IMR-90 (cell line): ENCODE measurements around the gene CLIC1. TPM values are rescaled to one million over a fixed set of nuclear protein-coding genes. Genes with fewer than 3 reads are reported as not detected.

Experiments used
- ATAC-seq: fragments of 200-7000 bp; cut with Tn5 transposase; 2 replicates; pipeline ENCODE4 v1.9.1; 2020; ENCODE audit warnings: low read depth, mild to moderate bottlenecking, moderate library complexity
- BruUV-seq: library from RNA; stranded (reverse); fragments of 400-500 nt; replicated peaks from 2 replicates; lab custom pipeline; 2021; lab: Mats Ljungman, UMichigan
- CTCF ChIA-PET: fragments of 300-600 bp; formaldehyde crosslinking; extraction: SDS; loops from one replicate; lab custom pipeline; 2021; ENCODE audit warnings: antibody characterized with exemption; lab: Yijun Ruan, JAX
- POLR2A ChIA-PET: fragments of 300-600 bp; sonication (Branson Sonifier 250); formaldehyde crosslinking; loops from one replicate; lab custom pipeline; 2022; ENCODE audit warnings: antibody characterized with exemption; ENCODE audit not compliant: unreplicated experiment; lab: Charles Lee
- DNase-seq: peaks from one replicate; pipeline ENCODE4 v3.0.0; 2013
- H2AFZ ChIP-seq: replicated peaks from 2 replicates; pipeline ENCODE3; 2013; ENCODE audit warnings: low read length, mild to moderate bottlenecking; ENCODE audit not compliant: poor library complexity
- H2AK5ac ChIP-seq: 2 replicates; pipeline ENCODE4 v1.6.1; 2013; ENCODE audit warnings: low read depth, low read length, inconsistent platforms
- H2AK9ac ChIP-seq: replicated peaks from 2 replicates; pipeline ENCODE3; 2013; ENCODE audit warnings: mild to moderate bottlenecking, low read depth, low read length, moderate library complexity; ENCODE audit not compliant: poor library complexity
- H2BK120ac ChIP-seq: 2 replicates; pipeline ENCODE4 v1.6.1; 2013; ENCODE audit warnings: low read depth, low read length, inconsistent platforms
- H2BK15ac ChIP-seq: 3 replicates; pipeline ENCODE4 v1.6.1; 2013; ENCODE audit warnings: low read depth, low read length, inconsistent platforms
- H2BK20ac ChIP-seq: 2 replicates; pipeline ENCODE4 v1.6.1; 2013; ENCODE audit warnings: low read depth, mild to moderate bottlenecking, inconsistent platforms, low read length, moderate library complexity
- H2BK5ac ChIP-seq: 2 replicates; pipeline ENCODE4 v1.6.1; 2013; ENCODE audit warnings: mild to moderate bottlenecking, low read depth, low read length, inconsistent platforms; ENCODE audit not compliant: poor library complexity, severe bottlenecking
- H3K14ac ChIP-seq: replicated peaks from 2 replicates; pipeline ENCODE4 v1.6.1; 2013; ENCODE audit warnings: low read depth, low read length, inconsistent platforms
- H3K18ac ChIP-seq: 2 replicates; pipeline ENCODE4 v1.6.1; 2013; ENCODE audit warnings: low read depth, low read length, control low read depth
- H3K23ac ChIP-seq: 2 replicates; pipeline ENCODE4 v1.6.1; 2013; ENCODE audit warnings: low read depth, low read length, inconsistent platforms
- H3K27ac ChIP-seq: 2 replicates; pipeline ENCODE4 v1.5.1; 2013; ENCODE audit warnings: mild to moderate bottlenecking, control low read depth, low read length; ENCODE audit not compliant: insufficient read depth
- H3K27me3 ChIP-seq: 2 replicates; pipeline ENCODE4 v1.6.1; 2013; ENCODE audit warnings: low read length; ENCODE audit not compliant: control insufficient read depth, insufficient read depth
- H3K36me3 ChIP-seq: 2 replicates; pipeline ENCODE4 v1.6.1; 2013; ENCODE audit warnings: low read length, mixed read lengths; ENCODE audit not compliant: control insufficient read depth, insufficient read depth
- H3K4ac ChIP-seq: 2 replicates; pipeline ENCODE4 v1.6.1; 2013; ENCODE audit warnings: low read depth, low read length, inconsistent platforms
- H3K4me1 ChIP-seq: 2 replicates; pipeline ENCODE4 v1.6.1; 2013; ENCODE audit warnings: low read length, mixed read lengths; ENCODE audit not compliant: control insufficient read depth, insufficient read depth
- H3K4me2 ChIP-seq: 2 replicates; pipeline ENCODE4 v1.6.1; 2013; ENCODE audit warnings: low read depth, mild to moderate bottlenecking, control low read depth, low read length, moderate library complexity
- H3K4me3 ChIP-seq: 2 replicates; pipeline ENCODE4 v1.5.1; 2013; ENCODE audit warnings: low read depth, mild to moderate bottlenecking, control low read depth, low read length, moderate library complexity; ENCODE audit not compliant: insufficient read depth
- H3K56ac ChIP-seq: 2 replicates; pipeline ENCODE4 v1.6.1; 2013; ENCODE audit warnings: low read length, inconsistent platforms; ENCODE audit not compliant: insufficient read depth; ENCODE audit errors: extremely low read depth
- H3K79me1 ChIP-seq, 2 experiments: 2 replicates each; pipeline ENCODE4 v1.6.1; 2013; ENCODE audit warnings: low read length in 2 of 2, inconsistent platforms in 1 of 2, low read depth in 1 of 2
- H3K9ac ChIP-seq: 2 replicates; pipeline ENCODE4 v1.6.1; 2013; ENCODE audit warnings: low read depth, low read length, control low read depth
- H3K9me1 ChIP-seq: 2 replicates; pipeline ENCODE4 v1.6.1; 2013; ENCODE audit warnings: low read length, inconsistent platforms; ENCODE audit not compliant: insufficient read depth
- H3K9me3 ChIP-seq: 2 replicates; pipeline ENCODE4 v1.6.1; 2013; ENCODE audit warnings: low read length; ENCODE audit not compliant: control insufficient read depth, insufficient read depth
- H4K20me1 ChIP-seq: 2 replicates; pipeline ENCODE4 v1.6.1; 2013; ENCODE audit warnings: low read length, inconsistent platforms; ENCODE audit not compliant: insufficient read depth
- H4K5ac ChIP-seq: 2 replicates; pipeline ENCODE4 v1.6.1; 2013; ENCODE audit warnings: mild to moderate bottlenecking, low read depth, low read length, control low read depth
- H4K8ac ChIP-seq, 2 experiments: 2 replicates each; pipeline ENCODE4 v1.6.1; 2013; ENCODE audit warnings: low read depth in 2 of 2, low read length in 2 of 2, control low read depth in 1 of 2, inconsistent platforms in 1 of 2
- H4K91ac ChIP-seq: 2 replicates; pipeline ENCODE4 v1.6.1; 2013; ENCODE audit warnings: low read depth, low read length, inconsistent platforms; ENCODE audit not compliant: insufficient read depth
- BHLHE40 ChIP-seq: fragments of 150-350 bp; IDR thresholded peaks from 2 replicates; pipeline ENCODE4 v1.6.1; 2016; ENCODE audit warnings: mild to moderate bottlenecking, low read depth, low read length
- CEBPB ChIP-seq: IDR thresholded peaks from 2 replicates; pipeline ENCODE4 v1.6.1; 2012; ENCODE audit warnings: low read depth, low read length, improper control_type of control experiment
- CHD1 ChIP-seq: IDR thresholded peaks from 2 replicates; pipeline ENCODE4 v1.6.1; 2012; ENCODE audit warnings: low read depth, low read length, improper control_type of control experiment
- CTCF ChIP-seq: conservative IDR thresholded peaks from 2 replicates; pipeline ENCODE4 v1.5.1; 2012; ENCODE audit warnings: mild to moderate bottlenecking, low read depth, low read length, improper control_type of control experiment
- ELK1 ChIP-seq: fragments of 150-350 bp; IDR thresholded peaks from 2 replicates; pipeline ENCODE4 v1.6.1; 2016; ENCODE audit warnings: low read depth, mild to moderate bottlenecking, low read length, moderate library complexity, borderline replicate concordance
- FOS ChIP-seq: fragments of 150-350 bp; IDR thresholded peaks from 2 replicates; pipeline ENCODE4 v1.6.1; 2016; ENCODE audit warnings: low read depth, low read length
- MAFK ChIP-seq: IDR thresholded peaks from 2 replicates; pipeline ENCODE4 v1.6.1; 2012; ENCODE audit warnings: low read depth, low read length, improper control_type of control experiment
- MAZ ChIP-seq: IDR thresholded peaks from 2 replicates; pipeline ENCODE4 v1.6.1; 2012; ENCODE audit warnings: low read depth, mild to moderate bottlenecking, low read length, improper control_type of control experiment, moderate library complexity, borderline replicate concordance
- MXI1 ChIP-seq: IDR thresholded peaks from 2 replicates; pipeline ENCODE4 v1.6.1; 2012; ENCODE audit warnings: low read depth, mild to moderate bottlenecking, low read length, moderate library complexity, borderline replicate concordance
- NFE2L2 ChIP-seq: fragments of 150-350 bp; IDR thresholded peaks from 2 replicates; pipeline ENCODE4 v1.6.1; 2016; ENCODE audit warnings: low read depth, mild to moderate bottlenecking, low read length
- POLR2A ChIP-seq: IDR thresholded peaks from 2 replicates; pipeline ENCODE4 v1.6.1; 2012; ENCODE audit warnings: mild to moderate bottlenecking, low read depth, low read length
- RAD21 ChIP-seq: IDR thresholded peaks from 2 replicates; pipeline ENCODE4 v1.6.1; 2012; ENCODE audit warnings: low read length, improper control_type of control experiment
- RFX5 ChIP-seq: IDR thresholded peaks from 2 replicates; pipeline ENCODE4 v1.8.0; 2012; ENCODE audit warnings: low read depth, mild to moderate bottlenecking, low read length, moderate library complexity
- SMC3 ChIP-seq: fragments of 150-350 bp; IDR thresholded peaks from 2 replicates; pipeline ENCODE4 v1.6.1; 2016; ENCODE audit warnings: low read depth, mild to moderate bottlenecking, antibody characterized with exemption, low read length, moderate library complexity
- USF2 ChIP-seq: fragments of 150-350 bp; IDR thresholded peaks from 2 replicates; pipeline ENCODE4 v1.6.1; 2017; ENCODE audit warnings: mild to moderate bottlenecking, antibody characterized with exemption, low read length, low read depth
- WGBS, 2 experiments: methylation state at CpG; one replicate each; pipeline versions ENCODE4 v1.1.5 to v1.1.7; 2013; ENCODE audit warnings: missing lambda C conversion rate in 2 of 2; ENCODE audit not compliant: insufficient read length in 1 of 2; ENCODE audit errors: extremely low coverage in 2 of 2; 5-methylcytosine and 5-hydroxymethylcytosine counted together
- dilution Hi-C: fragments of 300-500 bp; cut with HindIII; formaldehyde crosslinking; loops from one replicate; pipeline ENCODE4 v1.14.3; 2018; ENCODE audit warnings: low sequenced_read_pairs; ENCODE audit not compliant: unreplicated experiment
- in situ Hi-C: fragments of 300-500 bp; cut with MboI; formaldehyde crosslinking; loops from 3 replicates; pipeline ENCODE4 v1.14.3; 2019; ENCODE audit warnings: low sequenced_read_pairs, inconsistent platforms, mixed read lengths
- intact Hi-C: fragments of 100-400 bp; cut with micrococcal nuclease; formaldehyde crosslinking; loops from 2 replicates; pipeline ENCODE4 v1.10.0; 2022
- polyA plus RNA-seq, 3 experiments: library from polyadenylated mRNA; depleted of rRNA; stranded (reverse); fragments of >200 nt; gene quantifications; 2 replicates each; pipeline ENCODE4 v1.2.3, GENCODE V29; 2012; ENCODE audit warnings: low replicate concordance in 1 of 3
- total RNA-seq: library from RNA; depleted of rRNA; stranded (reverse); fragments of >200 nt; gene quantifications from 2 replicates; pipeline ENCODE4 v1.2.3, GENCODE V29; 2012

The CLIC1 gene
- total and polyA plus RNA-seq, 2 of the 4 experiments (the other 2 are of a cell fraction), result 706 to 1,185 TPM

GRCh38 chr6:31729515-31729978, 6.8 kb downstream of the CLIC1 start:
- Histone ChIP-seq H2AK5ac (peak overlapping the region; percentile 90), H3K79me1 (peaks cover 0 to 50% of the 10 kb centered on the region in 2 experiments; a peak in 3 of 4 replicates), H2BK5ac (peak overlapping the region; percentile 83), H3K27ac (peak overlapping the region; percentile 85), H3K36me3 (peaks cover 50% of the 10 kb centered on the region), H3K9ac (peak overlapping the region; percentile 81), H2BK20ac (0 out of 2 replicates have a peak overlapping the region, but pooled peaks have one; percentile 6), H3K4me3 (peak overlapping the region; percentile 85), H4K20me1 (peaks cover 32% of the 10 kb centered on the region), H3K9me3 (no peaks in the 10 kb centered on the region), H2BK120ac (peak overlapping the region; percentile 78), H3K56ac (peak overlapping the region; percentile 67), H4K5ac (peak overlapping the region; percentile 50), H3K27me3 (no peaks in the 10 kb centered on the region), H2AFZ (peak overlapping the region; percentile 96), H3K4me2 (peak overlapping the region; percentile 92), H2BK15ac (peak overlapping the region; percentile 45; the same call in 1 of the 3 replicates), H3K4ac (peak overlapping the region; percentile 92), H3K23ac (peak overlapping the region; percentile 91; the same call in 1 of the 2 replicates), H3K14ac (peak overlapping the region; percentile 89), H4K91ac (peak overlapping the region; percentile 72), H3K18ac (peak overlapping the region; percentile 66; the same call in 1 of the 2 replicates), H3K4me1 (peaks cover 7% of the 10 kb centered on the region), H4K8ac (peak overlapping the region; percentile 17 to 82; a peak in 2 of 4 replicates), H2AK9ac (peak overlapping the region; percentile 99), H3K9me1 (peaks cover 5% of the 10 kb centered on the region)
- ChIA-PET POLR2A (interaction anchor here (0.6 to 1.0 kb wide), 3 partner anchors 28 to 189 kb away, joined by 3 read pairs; no protein-coding TSS in a partner anchor), CTCF (interaction anchor here (0.5 to 0.9 kb wide), 3 partner anchors 21 to 48 kb away, joined by 3 read pairs; partner anchors contain the start of gene LY6G5C)
- in situ Hi-C loops (no loop called here), dilution Hi-C loops (no loop called here), intact Hi-C loops (loop anchor here (2.0 kb wide), 2 partner anchors 49 to 101 kb away; partner anchors contain the start of gene LY6G5C)
- ATAC-seq (peak; percentile 81), DNase-seq (peak; percentile 79)
- WGBS, 2 experiments, result no CpG with 5 or more reads among the region's 29 CpGs
- BruUV-seq, result no TSS peak
- TF ChIP-seq MXI1 (0 out of 2 replicates have a peak, but pooled peaks have one; percentile 37), NFE2L2 (no peak; the same call in 1 of the 2 replicates), MAFK (no peak), CEBPB (no peak), USF2 (peak; percentile 39; the same call in 1 of the 2 replicates), CHD1 (no peak), RFX5 (no peak), FOS (no peak), ELK1 (no peak), CTCF (peak; percentile 67), MAZ (peak; percentile 55; the same call in 1 of the 2 replicates), RAD21 (peak; percentile 77), BHLHE40 (no peak), POLR2A (no peak), SMC3 (peak; percentile 60)
